HCT116 (cell line): ENCODE results near the gene NSMF.

Experiments
- EZH2 ChIP-seq: fragments of 200-600 bp; sonication (generic); IDR thresholded peaks from 2 replicates; pipeline ENCODE4 v1.6.1; 2017; ENCODE audit warnings: antibody characterized with exemption, mixed run types
- POLR2A ChIP-seq: IDR thresholded peaks from 2 replicates; pipeline ENCODE4 v1.7.0; 2011; ENCODE audit warnings: borderline replicate concordance; ENCODE audit not compliant: insufficient read depth, insufficient read length; ENCODE audit errors: extremely low read depth
- TF ChIP-seq, protein P1 (sequence below), 3 experiments: fragments of 200-600 bp in 1 of 3; sonication (generic) in 1 of 3; IDR thresholded peaks in 2 of 3; conservative IDR thresholded peaks in 1 of 3; 2 replicates each; pipeline ENCODE4 v1.5.1; 2012 to 2017; ENCODE audit warnings: low read depth in 2 of 3, low read length in 2 of 3, antibody characterized with exemption in 1 of 3, borderline replicate concordance in 1 of 3, control low read depth in 1 of 3, mild to moderate bottlenecking in 1 of 3, mixed read lengths in 1 of 3, mixed run types in 1 of 3, moderate library complexity in 1 of 3; ENCODE audit not compliant: insufficient read depth in 1 of 3

- no peak for TF ChIP-seq EZH2
- TF ChIP-seq, protein P1, sequence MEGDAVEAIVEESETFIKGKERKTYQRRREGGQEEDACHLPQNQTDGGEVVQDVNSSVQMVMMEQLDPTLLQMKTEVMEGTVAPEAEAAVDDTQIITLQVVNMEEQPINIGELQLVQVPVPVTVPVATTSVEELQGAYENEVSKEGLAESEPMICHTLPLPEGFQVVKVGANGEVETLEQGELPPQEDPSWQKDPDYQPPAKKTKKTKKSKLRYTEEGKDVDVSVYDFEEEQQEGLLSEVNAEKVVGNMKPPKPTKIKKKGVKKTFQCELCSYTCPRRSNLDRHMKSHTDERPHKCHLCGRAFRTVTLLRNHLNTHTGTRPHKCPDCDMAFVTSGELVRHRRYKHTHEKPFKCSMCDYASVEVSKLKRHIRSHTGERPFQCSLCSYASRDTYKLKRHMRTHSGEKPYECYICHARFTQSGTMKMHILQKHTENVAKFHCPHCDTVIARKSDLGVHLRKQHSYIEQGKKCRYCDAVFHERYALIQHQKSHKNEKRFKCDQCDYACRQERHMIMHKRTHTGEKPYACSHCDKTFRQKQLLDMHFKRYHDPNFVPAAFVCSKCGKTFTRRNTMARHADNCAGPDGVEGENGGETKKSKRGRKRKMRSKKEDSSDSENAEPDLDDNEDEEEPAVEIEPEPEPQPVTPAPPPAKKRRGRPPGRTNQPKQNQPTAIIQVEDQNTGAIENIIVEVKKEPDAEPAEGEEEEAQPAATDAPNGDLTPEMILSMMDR (IDR thresholded peaks at IDR 0.05 in 2 of 3, conservative IDR thresholded peaks at IDR 0.05 in 1 of 3; ENCODE audit: borderline replicate concordance in 1 of 3, insufficient read depth in 1 of 3, low read depth in 2 of 3, low read length in 2 of 3), result no peak
- no peak for TF ChIP-seq POLR2A
Observed at GRCh38 chr9:137409515-137409914, 49.6 kb downstream of the NSMF start.
